ENCODE results near the gene MAPK14.

Gene MAPK14

DNA sequence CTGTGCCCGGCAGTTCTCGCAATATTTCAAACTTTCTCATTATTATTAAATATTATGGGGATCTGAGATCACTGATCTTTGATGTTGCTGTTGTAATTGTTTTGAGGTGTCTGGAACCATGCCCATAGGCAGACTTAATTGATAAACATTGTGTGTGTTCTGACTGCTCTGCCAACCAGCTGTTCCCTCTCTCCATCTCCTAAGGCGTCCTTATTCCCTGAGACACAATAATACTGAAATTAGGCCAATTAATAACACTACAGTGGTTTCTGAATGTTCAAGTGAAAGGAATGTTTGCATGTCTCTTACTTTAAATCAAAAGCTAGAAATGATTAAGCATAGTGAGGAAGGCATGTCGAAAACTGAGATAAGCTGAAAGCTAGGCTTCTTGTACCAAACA lies 7.6 kb downstream of the MAPK14 start:
- no peak for DNase-seq (ENCODE audit: low read depth in 2 of 2)

DNA sequence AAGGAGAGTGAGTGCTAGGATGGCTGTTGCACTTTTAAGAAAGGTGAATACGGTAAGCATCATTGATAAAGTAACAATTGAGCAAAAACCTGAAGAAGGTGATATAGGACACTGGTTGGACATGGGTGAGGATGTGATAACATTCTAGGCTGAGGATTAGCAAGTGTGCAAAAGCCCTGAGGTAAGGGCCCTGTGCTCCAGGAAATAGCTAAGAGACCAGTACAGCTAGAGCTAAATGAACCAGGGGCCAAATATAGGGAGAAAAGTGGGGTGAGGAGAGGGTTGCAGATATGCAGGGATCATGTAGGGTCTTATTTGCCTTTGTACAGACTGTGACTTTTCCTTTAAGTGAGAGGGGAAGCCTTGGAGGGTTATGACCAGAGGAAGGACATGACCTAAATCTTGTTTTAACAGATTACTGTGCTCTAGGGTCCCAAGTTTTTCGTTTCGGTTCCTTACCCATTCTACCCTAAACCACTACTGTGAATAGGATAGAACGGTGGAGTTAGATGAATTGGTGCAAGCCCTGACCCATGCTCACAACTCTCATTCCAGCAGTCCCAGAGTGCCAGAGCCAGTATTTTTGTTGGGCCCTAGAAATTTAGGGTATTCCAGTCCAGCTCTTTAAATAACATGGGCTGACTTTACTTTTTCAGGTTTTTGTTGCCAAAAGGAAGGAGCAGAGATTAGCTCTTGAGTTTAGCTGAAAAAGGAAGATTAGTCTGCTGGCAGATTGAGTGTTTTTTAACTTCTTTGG lies 10.7 kb downstream of the MAPK14 start:
- no peak for DNase-seq (ENCODE audit: low read depth in 2 of 2)

DNA sequence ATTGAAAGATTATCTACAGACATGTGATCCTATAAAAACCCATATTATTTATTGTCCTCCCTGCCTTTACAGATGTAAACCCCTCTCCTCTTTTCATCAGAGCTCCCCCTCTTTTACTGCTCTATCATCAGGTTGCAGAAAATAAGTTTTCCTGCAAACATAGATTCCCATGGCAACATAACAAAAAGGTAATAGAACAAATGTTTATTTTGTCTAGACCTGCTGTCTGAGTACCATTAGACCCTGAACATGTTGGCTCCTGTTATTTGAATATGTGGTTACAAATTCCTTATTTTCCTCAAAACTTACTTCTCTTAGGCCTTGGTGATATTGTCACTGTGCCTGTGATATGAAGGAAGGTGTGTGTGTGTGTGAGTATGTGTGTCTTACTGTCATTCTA lies 11.5 kb downstream of the MAPK14 start:
- no peak for DNase-seq (ENCODE audit: low read depth in 2 of 2)

DNA sequence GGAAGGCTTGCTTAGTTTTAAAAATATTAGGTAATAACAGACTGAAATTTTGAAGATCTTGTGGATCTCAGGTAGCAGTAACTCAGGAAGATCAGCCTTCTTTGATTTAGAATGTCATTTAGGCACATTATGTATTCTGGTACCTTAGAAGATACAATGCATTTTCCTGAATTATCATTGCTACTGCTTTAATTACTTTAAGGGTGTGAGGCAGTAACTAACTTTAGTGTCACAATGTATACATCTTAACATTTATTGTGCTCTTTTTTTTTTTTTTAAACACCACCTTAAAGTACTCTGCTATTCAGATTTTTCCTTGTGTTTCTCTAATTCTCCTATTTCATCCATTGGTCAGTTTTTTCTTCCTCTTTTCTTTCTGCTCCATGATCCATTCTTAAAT lies 13.3 kb downstream of the MAPK14 start:
- DNase-seq (ENCODE audit: low read depth in 2 of 2): no peak

DNA sequence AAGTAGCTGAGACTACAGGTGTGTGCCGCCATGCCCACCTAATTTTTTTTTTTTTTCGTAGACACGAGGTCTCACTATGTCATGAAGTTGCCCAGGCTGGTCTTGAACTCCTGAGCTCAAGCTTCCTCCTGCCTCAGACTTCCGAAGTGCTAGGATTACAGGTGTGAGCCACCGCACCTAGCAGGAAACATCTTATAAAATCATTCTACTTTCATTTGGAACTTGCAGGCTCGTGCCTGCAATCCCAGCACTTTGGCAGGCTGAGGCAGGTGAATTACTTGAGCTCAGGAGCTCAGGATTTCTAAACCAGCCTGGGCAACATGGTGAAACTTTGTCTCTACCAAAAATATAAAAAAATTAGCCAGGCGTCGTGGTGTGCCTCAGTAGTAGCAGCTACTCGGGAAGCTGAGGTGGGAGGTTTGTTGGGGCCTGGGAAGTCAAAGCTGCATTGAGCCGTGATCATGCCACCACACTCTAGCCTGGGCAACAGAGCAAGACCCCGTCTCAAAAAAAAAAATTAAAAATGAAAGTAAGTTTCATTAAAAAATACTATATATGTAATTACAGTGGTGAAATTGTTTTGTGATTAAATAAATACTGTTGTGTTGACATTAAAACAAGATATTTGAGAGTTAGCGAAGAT lies 15.1 kb downstream of the MAPK14 start:
- DNase-seq (ENCODE audit: low read depth in 2 of 2): no peak

DNA sequence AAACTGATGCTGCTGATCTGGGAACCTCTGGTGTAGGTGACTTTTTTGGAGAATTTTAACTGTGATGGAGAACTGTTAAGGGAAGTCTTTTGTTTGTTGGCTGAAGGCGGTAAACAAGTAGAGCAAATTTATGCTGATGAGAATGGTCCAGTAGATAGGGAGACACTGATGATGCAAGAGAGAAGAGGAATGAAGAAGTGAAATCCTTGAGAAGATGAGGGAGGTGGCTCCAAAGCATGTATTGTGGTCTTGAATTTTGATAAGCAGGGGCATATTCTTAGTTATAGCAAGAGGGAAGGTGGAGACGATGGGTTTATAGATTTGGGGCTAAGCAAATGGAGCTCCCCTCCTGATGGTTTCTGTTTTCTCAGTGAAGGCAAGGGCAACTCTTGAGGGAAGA lies 22.0 kb downstream of the MAPK14 start:
- no peak for DNase-seq (ENCODE audit: low read depth in 2 of 2)

DNA sequence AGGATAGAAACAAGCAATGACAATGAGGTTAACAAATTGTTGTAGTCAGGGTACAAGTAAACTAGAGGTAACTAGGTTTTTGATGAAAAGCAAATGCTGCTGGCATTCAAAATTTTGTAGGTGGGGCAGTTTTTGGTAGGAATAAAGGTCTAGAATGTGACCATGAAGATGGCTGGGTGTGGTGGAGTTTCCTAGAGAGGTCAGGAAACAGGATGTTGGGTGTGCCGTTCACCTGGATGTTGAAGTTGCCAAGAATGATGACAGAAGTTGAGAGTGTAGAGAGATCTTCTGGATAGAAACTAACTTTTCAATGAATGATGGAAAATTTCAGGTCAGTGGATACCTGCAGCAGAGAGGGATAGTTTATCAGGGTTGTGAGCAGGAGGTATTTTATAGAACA lies 22.7 kb downstream of the MAPK14 start:
- DNase-seq (ENCODE audit: low read depth in 2 of 2): no peak

DNA sequence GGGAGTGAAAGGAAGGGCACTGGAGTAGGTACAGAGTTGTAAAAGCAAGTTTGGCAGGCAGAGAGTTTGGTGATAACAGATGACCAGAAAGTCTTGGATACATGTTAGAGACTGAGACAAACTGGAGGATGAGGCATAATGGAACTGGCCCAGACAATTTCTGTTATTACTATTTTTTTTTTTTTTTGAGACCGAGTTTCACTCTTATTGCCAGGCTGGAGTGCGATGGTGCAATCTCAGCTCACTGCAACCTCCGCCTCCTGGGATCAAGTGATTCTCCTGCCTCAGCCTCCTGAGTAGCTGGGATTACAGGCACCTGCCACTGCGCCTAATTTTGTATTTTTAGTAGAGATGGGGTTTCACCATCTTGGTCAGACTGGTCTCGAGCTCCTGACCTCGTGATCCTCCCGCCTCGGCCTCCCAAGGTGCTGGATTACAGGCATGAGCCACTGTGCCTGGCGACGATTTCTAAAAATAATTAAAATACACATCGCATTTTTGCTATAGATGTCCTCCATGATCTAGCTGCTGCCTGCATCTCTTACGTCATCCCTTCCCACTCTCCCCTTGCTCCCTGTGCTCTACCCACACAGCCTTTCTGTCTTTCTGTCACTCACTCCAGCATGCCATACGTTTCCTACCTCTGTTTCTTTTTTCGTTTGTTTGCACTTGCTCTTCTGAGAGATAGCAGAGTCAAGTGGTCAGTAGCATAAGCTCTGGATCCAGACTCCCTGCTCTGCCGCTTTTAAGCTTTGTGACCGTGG lies 23.5 kb downstream of the MAPK14 start:
- no peak for DNase-seq (ENCODE audit: low read depth in 2 of 2)

DNA sequence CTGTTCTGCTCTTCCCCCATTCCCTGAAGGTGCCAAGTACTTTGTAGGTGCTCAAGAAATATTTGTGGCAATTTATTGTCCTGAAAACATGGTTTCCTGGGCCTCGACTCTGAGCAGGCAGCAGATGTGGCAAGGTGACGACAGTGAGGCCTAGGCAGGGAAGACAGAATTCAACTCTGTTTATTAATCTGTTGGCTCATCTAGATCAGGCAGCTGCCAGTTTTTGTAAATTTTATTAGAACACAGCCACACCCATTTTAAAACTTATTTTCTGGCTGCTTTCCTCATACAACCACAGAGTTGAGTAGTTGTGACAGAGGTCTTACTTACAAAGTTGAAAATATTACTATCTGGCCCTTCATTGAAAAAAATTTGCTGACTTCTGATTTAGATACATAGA lies 24.5 kb downstream of the MAPK14 start:
- no peak for DNase-seq (ENCODE audit: low read depth in 2 of 2)

DNA sequence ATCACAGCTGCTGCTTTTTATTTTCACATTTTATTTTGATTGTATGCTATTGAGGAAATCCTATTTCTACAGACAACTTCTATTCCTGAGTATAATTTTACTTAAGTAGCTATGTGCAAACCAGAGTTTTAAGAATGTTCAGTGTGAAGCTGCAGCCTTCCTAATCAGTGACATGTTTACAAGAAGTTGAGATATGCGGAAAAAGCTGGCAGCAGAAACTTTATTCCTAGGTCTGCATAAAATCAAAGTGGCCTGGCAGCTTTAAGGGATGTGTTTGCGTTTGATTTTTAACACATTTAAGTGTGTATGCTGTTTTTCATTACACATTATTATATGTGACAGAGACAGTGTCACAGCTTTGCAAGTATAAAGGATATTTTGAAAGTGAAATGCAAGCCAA lies 26.3 kb downstream of the MAPK14 start:
- DNase-seq (ENCODE audit: low read depth in 2 of 2): no peak

DNA sequence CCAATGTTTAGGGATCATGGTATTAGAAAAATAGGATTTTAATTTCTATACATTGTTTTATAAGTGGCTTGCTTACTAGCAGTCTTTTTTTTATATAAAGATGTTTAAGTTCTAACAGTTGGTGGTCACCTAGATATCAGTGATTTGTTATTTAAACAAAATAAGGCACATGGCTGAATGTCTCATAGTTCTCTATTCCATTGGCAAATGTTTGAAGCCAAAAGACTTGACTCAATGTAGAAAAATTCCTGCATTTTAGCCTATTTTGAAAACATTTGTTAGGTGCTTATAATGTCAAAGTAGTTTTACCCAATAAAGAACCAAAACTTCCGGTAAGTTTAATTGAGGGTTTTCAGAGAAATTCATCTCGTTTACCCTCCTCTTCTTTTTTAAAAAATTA lies 26.8 kb downstream of the MAPK14 start:
- DNase-seq (ENCODE audit: low read depth in 2 of 2): no peak

DNA sequence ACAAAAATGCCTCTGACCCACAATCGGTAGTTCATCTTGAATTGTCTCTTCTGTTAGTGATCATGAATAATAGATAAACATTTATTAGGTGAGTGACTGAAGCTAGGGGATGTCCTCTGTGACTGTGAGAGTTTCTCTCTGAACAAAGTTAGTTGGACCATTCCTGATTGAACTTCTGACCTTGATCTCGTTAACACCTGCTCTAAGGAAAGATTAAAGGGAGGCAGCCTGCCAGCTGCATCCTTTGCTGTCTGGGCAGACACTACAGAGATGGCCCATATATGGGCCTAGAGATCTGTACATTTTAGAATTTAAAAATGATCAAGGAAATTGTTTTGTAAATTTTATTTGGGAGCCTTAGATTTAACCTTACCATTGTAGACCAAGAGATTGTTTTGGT lies 27.3 kb downstream of the MAPK14 start:
- no peak for DNase-seq (ENCODE audit: low read depth in 2 of 2)

DNA sequence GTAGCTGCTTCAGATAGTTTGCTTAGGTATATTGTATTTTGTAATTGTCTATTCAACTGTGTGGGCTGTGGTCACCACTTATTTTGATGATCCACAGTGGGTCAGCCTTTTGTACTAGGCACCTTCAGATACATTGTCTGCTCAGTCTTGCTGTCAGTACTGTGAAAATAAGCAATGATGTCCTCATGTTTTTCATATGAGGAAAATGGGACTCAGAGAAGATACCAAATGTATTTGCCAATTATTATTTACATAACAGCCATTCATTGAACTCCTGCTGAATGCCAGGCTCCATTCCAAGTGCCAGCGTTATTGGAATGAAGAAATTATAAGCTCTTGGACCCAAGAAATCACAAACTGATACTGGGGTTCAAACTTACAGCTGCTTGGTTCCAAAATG lies 28.6 kb downstream of the MAPK14 start:
- no peak for DNase-seq (ENCODE audit: low read depth in 2 of 2)

DNA sequence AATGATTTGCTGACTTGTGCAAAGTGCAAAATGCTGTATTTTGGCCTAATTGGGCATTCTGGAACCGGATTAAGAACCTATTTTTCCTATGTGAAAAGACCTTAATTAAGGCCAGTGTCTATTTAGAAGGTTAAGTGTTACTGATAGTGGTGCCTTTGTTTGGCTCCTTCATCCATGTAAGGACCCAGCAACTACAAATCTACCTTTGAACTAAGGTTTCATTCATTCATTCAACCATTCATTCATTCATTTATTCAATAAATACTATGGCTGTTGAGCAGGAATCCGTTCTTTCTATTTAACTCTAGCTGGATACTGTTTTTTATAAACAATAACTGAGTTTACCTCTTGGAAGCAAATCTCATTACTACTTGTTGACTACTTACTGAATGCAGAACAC lies 33.6 kb downstream of the MAPK14 start:
- no peak for DNase-seq (ENCODE audit: low read depth in 2 of 2)

DNA sequence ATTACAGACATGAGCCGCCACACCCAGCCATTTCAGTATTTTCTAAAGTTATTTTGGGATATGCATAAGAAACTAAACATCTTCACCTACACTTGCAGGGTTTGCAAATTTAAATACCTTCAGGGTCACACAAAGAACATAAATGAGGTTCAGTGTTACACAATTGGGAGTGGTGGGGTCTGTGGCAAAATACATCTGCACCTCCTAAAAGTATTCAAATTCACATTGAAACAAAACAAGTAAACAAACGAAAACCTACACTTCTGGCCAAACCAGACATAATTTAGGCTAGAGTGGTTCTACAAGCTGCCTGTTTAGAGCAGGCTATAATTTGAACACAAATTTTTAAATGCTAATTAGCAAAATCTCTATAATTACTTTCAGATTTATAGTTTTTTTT lies 34.6 kb downstream of the MAPK14 start:
- DNase-seq (ENCODE audit: low read depth in 2 of 2): no peak

DNA sequence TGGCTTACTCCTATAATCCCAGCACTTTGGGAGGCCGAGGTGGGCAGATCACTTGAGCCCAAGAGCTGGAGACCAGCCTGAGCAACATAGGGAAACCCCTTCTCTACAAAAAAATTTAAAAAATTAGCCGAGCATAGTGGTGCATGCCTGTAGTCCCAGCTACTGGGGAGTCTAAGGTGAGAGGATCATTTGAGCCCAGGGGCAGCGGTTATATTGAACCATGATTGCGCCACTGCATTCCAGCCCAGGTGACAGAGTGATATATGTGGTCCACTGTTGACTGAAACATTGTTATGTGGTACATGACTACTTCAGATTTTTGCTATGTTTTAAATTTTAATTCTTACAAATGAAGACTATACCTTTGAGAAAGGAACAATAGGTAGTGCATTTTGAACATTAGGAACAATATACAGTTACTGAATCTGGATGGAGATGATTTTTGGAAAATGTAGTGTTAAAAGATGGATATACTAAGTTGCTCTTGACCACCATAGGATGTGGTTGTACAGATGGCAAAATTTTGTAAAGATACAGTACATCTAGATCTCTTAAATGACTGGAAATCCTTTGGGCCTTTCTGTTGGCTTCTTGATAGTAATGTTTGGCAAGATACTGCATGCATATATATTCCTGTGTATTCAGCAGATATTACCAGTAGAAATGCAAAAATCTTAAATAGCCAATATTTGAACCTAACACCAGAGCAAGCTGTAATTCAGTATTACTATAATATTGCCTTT lies 35.9 kb downstream of the MAPK14 start:
- DNase-seq (ENCODE audit: low read depth in 2 of 2): no peak

DNA sequence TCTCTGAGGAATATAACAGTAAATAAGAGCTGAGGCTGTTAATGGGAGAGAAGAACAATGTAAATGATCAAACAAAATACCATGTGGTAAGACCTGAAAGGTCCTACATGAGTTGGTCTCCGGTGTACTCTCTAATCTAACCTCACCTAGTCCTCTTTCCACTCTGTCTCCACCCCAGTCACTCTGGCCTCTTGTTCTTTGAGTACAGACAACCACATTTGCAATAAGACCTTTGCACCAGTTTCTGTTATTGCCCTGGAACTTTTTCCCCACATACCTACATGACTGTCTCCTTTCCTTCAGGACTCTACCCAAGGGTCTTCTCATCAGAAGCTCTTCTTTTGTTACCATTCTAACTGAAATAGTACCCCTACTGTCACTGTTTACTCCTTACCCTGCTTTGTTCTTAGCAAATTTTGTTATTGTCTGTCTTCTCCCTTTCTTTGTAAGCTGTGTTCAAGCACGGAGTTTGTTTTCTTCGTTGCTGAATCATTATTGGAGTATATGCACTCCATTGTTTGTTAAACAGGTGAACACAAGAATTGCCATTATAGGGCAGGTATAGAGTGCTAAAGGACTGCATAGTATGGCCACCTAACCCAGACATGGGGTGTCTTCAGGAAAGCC lies 37.3 kb downstream of the MAPK14 start:
- no peak for DNase-seq (ENCODE audit: low read depth in 2 of 2)

DNA sequence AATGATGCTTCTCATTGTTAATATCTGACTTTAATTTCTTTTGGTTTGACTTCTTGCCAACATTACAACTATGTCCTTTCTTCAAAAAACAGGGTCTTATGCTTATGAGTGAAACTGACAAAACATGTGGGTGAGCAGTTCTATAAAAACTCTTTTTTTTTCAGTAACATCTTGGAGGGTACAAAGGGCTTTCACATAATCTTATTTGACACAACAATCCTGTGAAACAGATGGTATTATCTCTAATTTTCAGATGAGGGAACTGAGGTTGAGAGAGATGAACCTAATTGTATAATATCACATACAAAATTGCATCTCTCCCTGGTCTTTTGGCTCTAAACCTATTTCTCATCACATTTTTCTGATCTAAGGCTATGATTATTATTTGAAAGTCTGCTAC lies 38.3 kb downstream of the MAPK14 start:
- no peak for DNase-seq (ENCODE audit: low read depth in 2 of 2)

DNA sequence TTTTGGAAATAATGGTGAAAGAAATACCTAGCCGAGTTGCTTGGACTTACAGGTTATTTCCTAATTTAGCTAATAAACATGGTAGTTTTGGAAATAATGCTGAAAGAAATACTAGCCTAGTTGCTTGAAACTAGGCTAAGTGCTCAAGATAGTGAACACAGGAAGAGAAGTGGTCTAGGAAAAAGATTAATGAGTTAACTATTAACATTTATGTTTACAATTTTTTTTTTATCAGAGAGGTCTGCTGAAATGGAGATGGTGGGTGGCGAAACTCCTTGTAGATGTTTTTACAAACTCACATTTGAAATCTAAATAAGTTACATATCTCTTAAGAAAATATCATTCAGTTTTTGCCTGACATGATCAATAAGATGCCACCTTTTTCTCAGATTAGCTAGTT lies 39.2 kb downstream of the MAPK14 start:
- DNase-seq (ENCODE audit: low read depth in 2 of 2): no peak

DNA sequence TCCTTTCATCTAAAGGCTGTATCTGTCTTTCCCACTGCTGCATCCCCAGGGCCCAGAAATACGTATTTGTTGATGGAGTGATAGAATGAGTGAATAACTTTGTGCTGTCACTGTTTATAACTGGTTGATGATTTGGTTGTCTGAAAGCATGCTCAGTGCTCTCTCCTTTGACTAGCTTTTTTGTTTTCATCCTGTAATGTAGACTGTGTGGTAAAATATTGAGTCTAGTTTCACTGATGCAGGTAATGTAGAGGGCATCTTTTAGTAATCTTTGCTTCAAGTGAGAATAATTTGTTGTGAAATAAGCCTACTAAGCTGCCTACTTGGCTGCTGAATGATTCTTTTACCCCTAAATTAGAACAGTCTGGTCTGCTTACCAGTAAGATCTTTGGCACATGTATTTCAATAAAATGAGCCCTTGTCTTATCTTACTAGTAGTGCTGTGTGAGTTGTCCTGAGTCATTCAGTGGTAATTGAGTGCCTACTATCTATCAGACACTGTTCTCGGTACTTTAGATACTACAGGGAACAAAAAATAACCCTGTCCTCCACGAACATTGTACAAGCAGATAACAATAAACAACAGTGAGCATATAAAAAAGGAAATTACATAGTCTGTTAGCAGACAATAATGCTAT lies 39.9 kb downstream of the MAPK14 start:
- DNase-seq (ENCODE audit: low read depth in 2 of 2): no peak

DNA sequence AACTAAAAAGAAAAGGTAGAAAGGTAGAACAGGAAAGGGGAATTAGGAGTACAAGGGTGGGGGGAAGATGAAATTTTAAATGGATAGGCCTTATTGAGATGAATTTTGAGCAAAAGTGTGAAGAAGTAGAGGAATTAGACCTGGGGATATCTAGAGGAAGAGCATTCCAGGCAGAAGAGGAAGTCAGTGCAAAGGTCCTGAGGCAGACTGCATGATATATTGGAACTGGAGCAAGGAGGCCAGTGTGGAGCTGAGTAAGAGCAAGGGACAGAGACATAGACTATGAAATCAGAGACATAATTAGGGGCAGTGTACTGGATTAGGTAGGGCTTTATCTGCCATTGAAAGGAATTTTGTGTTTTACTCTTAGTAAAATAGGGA lies 40.4 kb downstream of the MAPK14 start:
- no peak for DNase-seq (ENCODE audit: low read depth in 2 of 2)
